ENCODE results near the gene EHMT2.
"Not testable (repeated sequence)": the region's sequence is repeated elsewhere in the genome, so short reads cannot be mapped to it uniquely, and the experiment has no call there.

DNA sequence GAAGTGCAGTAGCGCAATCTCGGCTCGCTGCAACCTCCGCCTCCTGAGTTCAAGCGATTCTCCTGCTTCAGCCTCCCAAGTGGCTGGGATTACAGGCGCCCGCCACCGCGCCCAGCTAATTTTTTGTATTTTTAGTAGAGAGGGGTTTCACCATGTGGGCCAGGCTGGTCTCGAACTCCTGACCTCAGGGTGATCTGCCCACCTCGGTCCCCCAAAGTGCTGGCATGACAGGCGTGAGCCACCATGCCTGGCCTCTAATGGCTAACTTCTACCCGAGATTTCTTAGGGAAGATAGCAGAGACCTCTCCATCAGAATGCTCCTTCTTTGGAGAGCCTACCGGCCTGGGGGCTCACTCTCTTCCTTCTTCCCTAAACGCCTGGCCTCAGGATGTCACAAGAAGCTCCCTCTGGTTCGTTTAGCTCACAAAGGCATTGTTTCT lies 33.4 kb downstream of the EHMT2 start:
- TF ChIP-seq, protein P1, sequence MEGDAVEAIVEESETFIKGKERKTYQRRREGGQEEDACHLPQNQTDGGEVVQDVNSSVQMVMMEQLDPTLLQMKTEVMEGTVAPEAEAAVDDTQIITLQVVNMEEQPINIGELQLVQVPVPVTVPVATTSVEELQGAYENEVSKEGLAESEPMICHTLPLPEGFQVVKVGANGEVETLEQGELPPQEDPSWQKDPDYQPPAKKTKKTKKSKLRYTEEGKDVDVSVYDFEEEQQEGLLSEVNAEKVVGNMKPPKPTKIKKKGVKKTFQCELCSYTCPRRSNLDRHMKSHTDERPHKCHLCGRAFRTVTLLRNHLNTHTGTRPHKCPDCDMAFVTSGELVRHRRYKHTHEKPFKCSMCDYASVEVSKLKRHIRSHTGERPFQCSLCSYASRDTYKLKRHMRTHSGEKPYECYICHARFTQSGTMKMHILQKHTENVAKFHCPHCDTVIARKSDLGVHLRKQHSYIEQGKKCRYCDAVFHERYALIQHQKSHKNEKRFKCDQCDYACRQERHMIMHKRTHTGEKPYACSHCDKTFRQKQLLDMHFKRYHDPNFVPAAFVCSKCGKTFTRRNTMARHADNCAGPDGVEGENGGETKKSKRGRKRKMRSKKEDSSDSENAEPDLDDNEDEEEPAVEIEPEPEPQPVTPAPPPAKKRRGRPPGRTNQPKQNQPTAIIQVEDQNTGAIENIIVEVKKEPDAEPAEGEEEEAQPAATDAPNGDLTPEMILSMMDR (IDR thresholded peaks at IDR 0.05; ENCODE audit: borderline replicate concordance, extremely low read depth, low read length, poor library complexity, severe bottlenecking), result not testable (repeated sequence)
- TF ChIP-seq EZH2 (IDR thresholded peaks at IDR 0.05; ENCODE audit: borderline replicate concordance, low read depth, low read length, severe bottlenecking), result not testable (repeated sequence)
